Measurements from ENCODE around the gene ABLIM2. TPM values are rescaled to one million over a fixed set of nuclear protein-coding genes. Genes with fewer than 3 reads are reported as not detected.

Gene ABLIM2
- total RNA-seq, 3 donors from 2014 or later (not counting 1 experiment from before 2014, with no cell fraction given), result 0.71 to 2.8 (median 1.3) TPM

DNA sequence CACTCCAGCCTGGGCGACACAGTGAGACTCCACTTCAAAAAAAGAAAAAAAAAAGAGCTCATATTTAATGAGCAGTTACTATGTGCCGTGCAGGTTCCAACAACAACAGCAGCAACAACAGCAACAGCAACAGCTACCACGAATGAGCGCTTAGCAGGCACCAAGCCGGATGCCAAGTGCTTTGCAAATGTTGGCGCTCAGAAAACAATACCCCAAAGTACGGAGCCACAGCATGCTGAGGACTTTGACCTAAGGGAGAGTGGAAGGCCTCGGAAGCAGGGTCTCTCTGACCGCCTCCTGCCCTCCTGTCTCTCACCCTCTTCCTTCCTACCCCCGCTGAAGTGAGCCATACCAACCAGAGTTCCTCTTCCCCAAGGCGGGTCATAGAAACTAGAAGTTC, 116.7 kb downstream of the ABLIM2 start:
- no peak for ATAC-seq
- peaks cover 31 to 37% of the 10 kb centered on the region in 2 donors for H3K27me3 Mint-ChIP-seq (ENCODE audit: low read depth in 2 of 2)
- no peaks in the 10 kb centered on the region for H3K4me1 ChIP-seq (ENCODE audit: control insufficient read depth, insufficient read depth, low read length)
- TF ChIP-seq, protein P1, sequence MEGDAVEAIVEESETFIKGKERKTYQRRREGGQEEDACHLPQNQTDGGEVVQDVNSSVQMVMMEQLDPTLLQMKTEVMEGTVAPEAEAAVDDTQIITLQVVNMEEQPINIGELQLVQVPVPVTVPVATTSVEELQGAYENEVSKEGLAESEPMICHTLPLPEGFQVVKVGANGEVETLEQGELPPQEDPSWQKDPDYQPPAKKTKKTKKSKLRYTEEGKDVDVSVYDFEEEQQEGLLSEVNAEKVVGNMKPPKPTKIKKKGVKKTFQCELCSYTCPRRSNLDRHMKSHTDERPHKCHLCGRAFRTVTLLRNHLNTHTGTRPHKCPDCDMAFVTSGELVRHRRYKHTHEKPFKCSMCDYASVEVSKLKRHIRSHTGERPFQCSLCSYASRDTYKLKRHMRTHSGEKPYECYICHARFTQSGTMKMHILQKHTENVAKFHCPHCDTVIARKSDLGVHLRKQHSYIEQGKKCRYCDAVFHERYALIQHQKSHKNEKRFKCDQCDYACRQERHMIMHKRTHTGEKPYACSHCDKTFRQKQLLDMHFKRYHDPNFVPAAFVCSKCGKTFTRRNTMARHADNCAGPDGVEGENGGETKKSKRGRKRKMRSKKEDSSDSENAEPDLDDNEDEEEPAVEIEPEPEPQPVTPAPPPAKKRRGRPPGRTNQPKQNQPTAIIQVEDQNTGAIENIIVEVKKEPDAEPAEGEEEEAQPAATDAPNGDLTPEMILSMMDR (IDR thresholded peaks at IDR 0.05), result no peak
- no peaks in the 10 kb centered on the region for H3K9me3 Mint-ChIP-seq
- H3K27ac ChIP-seq (ENCODE audit: low read length), result no peak overlapping the region
- H3K36me3 Mint-ChIP-seq, result no peaks in the 10 kb centered on the region
- 54% methylated on average over 11 of the region's 11 CpGs for WGBS (ENCODE audit: insufficient coverage)
- peaks cover 0 to 4% of the 10 kb centered on the region in 2 donors for H3K4me1 Mint-ChIP-seq
- no peak overlapping the region for H3K4me3 Mint-ChIP-seq
- DNase-seq, result no peak
- H3K36me3 ChIP-seq (ENCODE audit: control insufficient read depth, insufficient read depth, low read length), result no peaks in the 10 kb centered on the region
- no peaks in the 10 kb centered on the region for H3K9me3 ChIP-seq (ENCODE audit: control insufficient read depth, insufficient read depth, low read length)
- intact Hi-C loops (cut with micrococcal nuclease), result no loop called here
- H3K4me3 ChIP-seq (ENCODE audit: low read length), result no peak overlapping the region
- H3K27ac Mint-ChIP-seq, result no peak overlapping the region
- H3K27me3 ChIP-seq (ENCODE audit: control insufficient read depth, insufficient read depth, low read length), result no peaks in the 10 kb centered on the region

DNA sequence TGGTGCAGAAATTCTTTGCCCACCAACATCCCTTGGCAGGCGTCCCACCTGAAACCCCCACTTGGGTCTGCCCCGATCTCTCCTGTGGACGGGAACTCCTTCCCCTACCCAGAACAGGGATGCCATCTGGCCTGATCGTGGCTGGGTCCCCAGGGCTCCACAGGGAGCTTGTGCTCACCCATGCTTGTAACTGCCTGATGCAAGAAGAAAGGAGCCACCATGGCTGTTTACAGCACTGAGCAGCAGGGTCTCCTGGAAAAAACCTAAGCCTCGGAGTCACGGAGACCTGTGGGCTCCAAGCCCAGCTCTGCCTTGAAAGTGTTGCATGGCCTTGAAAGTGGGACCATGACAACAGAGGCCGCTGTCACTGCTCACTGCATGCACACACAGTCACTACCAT, 117.4 kb downstream of the ABLIM2 start:
- Histone ChIP-seq H3K9me3 (ENCODE audit: control insufficient read depth, insufficient read depth, low read length) (no peaks in the 10 kb centered on the region), H3K27ac (ENCODE audit: low read length) (no peak overlapping the region), H3K27me3 (ENCODE audit: control insufficient read depth, insufficient read depth, low read length) (no peaks in the 10 kb centered on the region), H3K36me3 (ENCODE audit: control insufficient read depth, insufficient read depth, low read length) (no peaks in the 10 kb centered on the region), H3K4me1 (ENCODE audit: control insufficient read depth, insufficient read depth, low read length) (peaks cover under 1% of the 10 kb centered on the region), H3K4me3 (ENCODE audit: low read length) (no peak overlapping the region)
- DNase-seq (no peak), ATAC-seq (no peak)
- TF ChIP-seq, protein P1 (IDR thresholded peaks at IDR 0.05), result no peak
- no peak overlapping the region for H3K27ac Mint-ChIP-seq
- no peaks in the 10 kb centered on the region for H3K36me3 Mint-ChIP-seq
- intact Hi-C loops (cut with micrococcal nuclease), result no loop called here
- H3K4me1 Mint-ChIP-seq, result peaks cover 0 to under 1% of the 10 kb centered on the region in 2 donors
- no peak overlapping the region for H3K4me3 Mint-ChIP-seq
- 80% methylated on average over 7 of the region's 7 CpGs for WGBS (ENCODE audit: insufficient coverage)
- H3K27me3 Mint-ChIP-seq (ENCODE audit: low read depth in 2 of 2), result peaks cover 27 to 37% of the 10 kb centered on the region in 2 donors
- H3K9me3 Mint-ChIP-seq, result no peaks in the 10 kb centered on the region

DNA sequence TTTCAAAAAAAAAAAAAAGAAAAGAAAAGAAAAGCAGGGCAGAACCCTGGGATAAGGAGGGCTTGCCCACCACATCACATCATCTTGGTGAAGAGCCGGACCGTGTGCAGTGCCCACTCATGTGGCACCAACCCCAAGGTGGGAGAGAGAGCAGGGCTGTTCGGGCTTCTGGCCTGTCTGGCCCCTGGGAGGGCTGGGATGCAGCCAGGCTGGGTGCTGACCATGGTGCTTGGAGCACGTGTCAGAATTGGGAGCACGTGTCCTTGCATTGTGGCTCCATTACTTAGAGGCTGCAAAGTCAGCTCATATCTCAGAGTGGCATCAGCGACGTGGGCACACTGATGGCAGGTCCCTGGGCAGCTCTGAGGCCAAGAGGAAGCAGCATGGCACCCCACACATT, 118.0 kb downstream of the ABLIM2 start:
- intact Hi-C loops (cut with micrococcal nuclease), result no loop called here
- Histone ChIP-seq H3K4me3 (ENCODE audit: low read length) (no peak overlapping the region), H3K36me3 (ENCODE audit: control insufficient read depth, insufficient read depth, low read length) (no peaks in the 10 kb centered on the region), H3K27ac (ENCODE audit: low read length) (no peak overlapping the region), H3K9me3 (ENCODE audit: control insufficient read depth, insufficient read depth, low read length) (no peaks in the 10 kb centered on the region), H3K4me1 (ENCODE audit: control insufficient read depth, insufficient read depth, low read length) (peaks cover 6% of the 10 kb centered on the region), H3K27me3 (ENCODE audit: control insufficient read depth, insufficient read depth, low read length) (no peaks in the 10 kb centered on the region)
- Mint-ChIP-seq H3K36me3 (no peaks in the 10 kb centered on the region), H3K4me3 (no peak overlapping the region), H3K4me1 (peaks cover 4 to 5% of the 10 kb centered on the region in 2 donors), H3K9me3 (no peaks in the 10 kb centered on the region), H3K27ac (no peak overlapping the region), H3K27me3 (ENCODE audit: low read depth in 2 of 2) (peaks cover 26 to 42% of the 10 kb centered on the region in 2 donors)
- ATAC-seq, result no peak
- 76% methylated on average over 7 of the region's 7 CpGs for WGBS (ENCODE audit: insufficient coverage)
- no peak for DNase-seq
- TF ChIP-seq, protein P1 (IDR thresholded peaks at IDR 0.05), result no peak

DNA sequence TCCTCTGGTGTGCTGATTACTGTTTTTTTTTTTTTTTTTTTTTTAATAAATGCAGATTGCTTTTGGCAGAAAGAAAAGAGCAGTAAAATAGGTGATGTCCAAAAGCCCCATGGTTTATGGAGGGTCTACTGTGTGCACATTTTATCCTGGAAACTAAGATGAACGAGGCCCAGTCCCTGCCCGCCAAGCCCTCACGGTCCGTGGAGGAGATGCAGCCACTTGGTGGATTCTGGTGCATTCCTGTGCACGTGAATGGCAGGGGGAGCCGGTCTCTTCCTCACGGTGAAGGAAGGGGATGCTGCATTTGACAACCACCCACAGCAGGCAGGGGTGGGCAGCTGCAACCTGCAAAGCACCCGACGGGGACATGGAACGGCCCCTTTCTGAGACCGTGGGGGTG, 118.8 kb downstream of the ABLIM2 start:
- Mint-ChIP-seq H3K4me1 (peaks cover 11 to 12% of the 10 kb centered on the region in 2 donors), H3K27me3 (ENCODE audit: low read depth in 2 of 2) (peaks cover 31 to 49% of the 10 kb centered on the region in 2 donors), H3K27ac (no peak overlapping the region), H3K9me3 (no peaks in the 10 kb centered on the region), H3K4me3 (no peak overlapping the region), H3K36me3 (no peaks in the 10 kb centered on the region)
- Histone ChIP-seq H3K4me1 (ENCODE audit: control insufficient read depth, insufficient read depth, low read length) (peaks cover 14% of the 10 kb centered on the region), H3K9me3 (ENCODE audit: control insufficient read depth, insufficient read depth, low read length) (no peaks in the 10 kb centered on the region), H3K36me3 (ENCODE audit: control insufficient read depth, insufficient read depth, low read length) (no peaks in the 10 kb centered on the region), H3K27ac (ENCODE audit: low read length) (no peak overlapping the region), H3K27me3 (ENCODE audit: control insufficient read depth, insufficient read depth, low read length) (no peaks in the 10 kb centered on the region), H3K4me3 (ENCODE audit: low read length) (no peak overlapping the region)
- no peak for DNase-seq
- intact Hi-C loops (cut with micrococcal nuclease), result no loop called here
- TF ChIP-seq, protein P1 (IDR thresholded peaks at IDR 0.05), result no peak
- WGBS (ENCODE audit: insufficient coverage), result 85% methylated on average over 11 of the region's 11 CpGs
- ATAC-seq, result no peak
